Muscle of arm (tissue), 12 donors: ENCODE data around the gene GRIP1. TPM values are rescaled to one million over a fixed set of nuclear protein-coding genes. Genes with fewer than 3 reads are reported as not detected.

ENCODE experiments used
- DNase-seq: peaks from one replicate; pipeline ENCODE4 v3.0.0-alpha.2; 2013
- polyA plus RNA-seq, 12 donors: library from polyadenylated mRNA; unstranded; fragments of 120-200 nt; gene quantifications; one replicate each; pipeline ENCODE4 v1.2.1, GENCODE V29; 2013; ENCODE audit not compliant: insufficient read length in 12 of 12

GRIP1 gene
- polyA plus RNA-seq, 12 donors: 0.83 to 11.3 (median 1.9) TPM; not detected in 2

- no peak for DNase-seq
Observed at GRCh38 chr12:66449531-66449930, 229.3 kb downstream of the GRIP1 start.

GRCh38 chr12:66447643-66448042 lies 231.2 kb downstream of the GRIP1 start:
- no peak for DNase-seq

GRCh38 chr12:66446276-66446675 lies 232.6 kb downstream of the GRIP1 start:
- DNase-seq: no peak

GRCh38 chr12:66441905-66442559 lies 236.8 kb downstream of the GRIP1 start:
- no peak for DNase-seq

GRCh38 chr12:66438601-66439000 lies 240.3 kb downstream of the GRIP1 start:
- DNase-seq: no peak

- DNase-seq: no peak
Observed at GRCh38 chr12:66430106-66430505, 248.8 kb downstream of the GRIP1 start.

- no peak for DNase-seq
Observed at GRCh38 chr12:66428870-66429269, 250.0 kb downstream of the GRIP1 start.

GRCh38 chr12:66428261-66428660 lies 250.6 kb downstream of the GRIP1 start:
- DNase-seq: no peak

- DNase-seq: no peak
Observed at GRCh38 chr12:66426696-66427095, 252.2 kb downstream of the GRIP1 start.

GRCh38 chr12:66423266-66423665 lies 255.6 kb downstream of the GRIP1 start:
- DNase-seq: no peak

GRCh38 chr12:66418908-66419307 lies 260.0 kb downstream of the GRIP1 start:
- no peak for DNase-seq

- DNase-seq: no peak
Observed at GRCh38 chr12:66417217-66417616, 261.7 kb downstream of the GRIP1 start.

- peak; percentile 69 for DNase-seq
Observed at GRCh38 chr12:66409195-66409871, 269.5 kb downstream of the GRIP1 start.

- no peak for DNase-seq
Observed at GRCh38 chr12:66405395-66405794, 273.5 kb downstream of the GRIP1 start.

- DNase-seq: no peak
Observed at GRCh38 chr12:66403746-66404145, 275.1 kb downstream of the GRIP1 start.

GRCh38 chr12:66399911-66400306 lies 279.0 kb downstream of the GRIP1 start:
- no peak for DNase-seq

GRCh38 chr12:66398931-66399910 lies 279.7 kb downstream of the GRIP1 start:
- DNase-seq: peak; percentile 38

- DNase-seq: no peak
Observed at GRCh38 chr12:66397574-66398290, 281.1 kb downstream of the GRIP1 start.

- no peak for DNase-seq
Observed at GRCh38 chr12:66393890-66394289, 285.0 kb downstream of the GRIP1 start.

GRCh38 chr12:66392266-66392915 lies 286.5 kb downstream of the GRIP1 start:
- no peak for DNase-seq

GRCh38 chr12:66388517-66388916 lies 290.4 kb downstream of the GRIP1 start:
- no peak for DNase-seq
